A549 (cell line): ENCODE results near the gene RHEBL1.

Experiments
- CEBPB ChIP-seq, 2 experiments: fragments of >200 bp in 1 of 2; sonication (Bioruptor Twin) in 1 of 2; formaldehyde crosslinking in 1 of 2; IDR thresholded peaks; 2 replicates each; pipeline ENCODE4 v1.6.1; 2012 to 2016
- CHD4 ChIP-seq: fragments of 200-600 bp; sonication (generic); IDR thresholded peaks from 2 replicates; pipeline ENCODE4 v1.6.1; 2016; ENCODE audit warnings: antibody characterized with exemption, mild to moderate bottlenecking, borderline replicate concordance
- CTCF ChIP-seq: fragments of >200 bp; sonication (Bioruptor Twin); formaldehyde crosslinking; IDR thresholded peaks from 3 replicates; pipeline ENCODE4 v1.5.1; 2016
- EP300 ChIP-seq, 2 experiments: fragments of >200 bp; sonication (Bioruptor Twin); formaldehyde crosslinking; IDR thresholded peaks; 2 replicates in 1 of 2; 3 replicates in 1 of 2; pipeline ENCODE4 v1.6.1; 2016 to 2017
- MAFK ChIP-seq: fragments of 450-650 bp; IDR thresholded peaks from 2 replicates; pipeline ENCODE4 v1.6.1; 2014; ENCODE audit not compliant: partially characterized antibody
- NR3C1 ChIP-seq: fragments of >200 bp; sonication (Bioruptor Twin); formaldehyde crosslinking; IDR thresholded peaks from 3 replicates; pipeline ENCODE4 v1.6.1; 2017
- PHF8 ChIP-seq: fragments of 200-600 bp; sonication (generic); IDR thresholded peaks from 2 replicates; pipeline ENCODE4 v1.6.1; 2016; ENCODE audit warnings: low read depth, mild to moderate bottlenecking, antibody characterized with exemption, moderate library complexity, borderline replicate concordance
- POLR2A ChIP-seq: IDR thresholded peaks from 2 replicates; pipeline ENCODE4 v1.6.1; 2012; ENCODE audit warnings: mild to moderate bottlenecking, low read length
- RAD21 ChIP-seq, 2 experiments: fragments of >200 bp in 1 of 2; sonication (Bioruptor Twin) in 1 of 2; formaldehyde crosslinking in 1 of 2; IDR thresholded peaks in 1 of 2; conservative IDR thresholded peaks in 1 of 2; 2 replicates in 1 of 2; 3 replicates in 1 of 2; pipeline ENCODE4 v1.6.1; 2012 to 2018; ENCODE audit warnings: inconsistent platforms in 1 of 2
- RNF2 ChIP-seq: fragments of 200-600 bp; sonication (generic); IDR thresholded peaks from 2 replicates; pipeline ENCODE4 v1.6.1; 2016; ENCODE audit warnings: low read depth, mild to moderate bottlenecking, antibody characterized with exemption, moderate library complexity, borderline replicate concordance
- TF ChIP-seq, protein P1 (sequence below): IDR thresholded peaks from 2 replicates; pipeline ENCODE4 v1.6.1; 2012
- TF ChIP-seq, protein P2 (sequence below): IDR thresholded peaks from 2 replicates; pipeline ENCODE4 v1.6.1; 2012
- TF ChIP-seq, protein P3 (sequence below): fragments of 150-350 bp; IDR thresholded peaks from 2 replicates; pipeline ENCODE4 v1.6.1; 2014; ENCODE audit warnings: low read depth, mild to moderate bottlenecking, low read length

GRCh38 chr12:49036029-49036428 is 33.8 kb downstream of the RHEBL1 start:
- no peak for TF ChIP-seq POLR2A
- TF ChIP-seq PHF8 = no peak
- TF ChIP-seq, protein P1, sequence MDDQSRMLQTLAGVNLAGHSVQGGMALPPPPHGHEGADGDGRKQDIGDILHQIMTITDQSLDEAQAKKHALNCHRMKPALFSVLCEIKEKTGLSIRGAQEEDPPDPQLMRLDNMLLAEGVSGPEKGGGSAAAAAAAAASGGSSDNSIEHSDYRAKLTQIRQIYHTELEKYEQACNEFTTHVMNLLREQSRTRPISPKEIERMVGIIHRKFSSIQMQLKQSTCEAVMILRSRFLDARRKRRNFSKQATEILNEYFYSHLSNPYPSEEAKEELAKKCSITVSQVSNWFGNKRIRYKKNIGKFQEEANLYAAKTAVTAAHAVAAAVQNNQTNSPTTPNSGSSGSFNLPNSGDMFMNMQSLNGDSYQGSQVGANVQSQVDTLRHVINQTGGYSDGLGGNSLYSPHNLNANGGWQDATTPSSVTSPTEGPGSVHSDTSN = no peak
- TF ChIP-seq CTCF = no peak
- no peak for TF ChIP-seq RAD21 (conservative IDR thresholded peaks at IDR 0.05 in 1 of 2, IDR thresholded peaks at IDR 0.05 in 1 of 2)
- no peak for TF ChIP-seq EP300 (IDR thresholded peaks at IDR 0.05)
- TF ChIP-seq, protein P2, sequence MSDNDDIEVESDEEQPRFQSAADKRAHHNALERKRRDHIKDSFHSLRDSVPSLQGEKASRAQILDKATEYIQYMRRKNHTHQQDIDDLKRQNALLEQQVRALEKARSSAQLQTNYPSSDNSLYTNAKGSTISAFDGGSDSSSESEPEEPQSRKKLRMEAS = no peak
- TF ChIP-seq CEBPB (IDR thresholded peaks at IDR 0.05) = no peak
- no peak for TF ChIP-seq NR3C1
- TF ChIP-seq MAFK = no peak
- TF ChIP-seq, protein P3, sequence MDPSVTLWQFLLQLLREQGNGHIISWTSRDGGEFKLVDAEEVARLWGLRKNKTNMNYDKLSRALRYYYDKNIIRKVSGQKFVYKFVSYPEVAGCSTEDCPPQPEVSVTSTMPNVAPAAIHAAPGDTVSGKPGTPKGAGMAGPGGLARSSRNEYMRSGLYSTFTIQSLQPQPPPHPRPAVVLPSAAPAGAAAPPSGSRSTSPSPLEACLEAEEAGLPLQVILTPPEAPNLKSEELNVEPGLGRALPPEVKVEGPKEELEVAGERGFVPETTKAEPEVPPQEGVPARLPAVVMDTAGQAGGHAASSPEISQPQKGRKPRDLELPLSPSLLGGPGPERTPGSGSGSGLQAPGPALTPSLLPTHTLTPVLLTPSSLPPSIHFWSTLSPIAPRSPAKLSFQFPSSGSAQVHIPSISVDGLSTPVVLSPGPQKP = no peak
- TF ChIP-seq CHD4 = no peak
- no peak for TF ChIP-seq RNF2
